NCI-H2196 (cell line): ENCODE results near the gene WNT9A.
"Not testable (repeated sequence)": the region's sequence is repeated elsewhere in the genome, so short reads cannot be mapped to it uniquely, and the experiment has no call there.

ENCODE experiments used
- DNase-seq: peaks from one replicate; lab custom pipeline; 2025; ENCODE audit not compliant: unreplicated experiment; lab: John Stamatoyannopoulos, UW

Gene WNT9A

GRCh38 chr1:227889047-227889862 lies 58.5 kb downstream of the WNT9A start:
- DNase-seq, result no peak

- no peak for DNase-seq
Measured at GRCh38 chr1:227888404-227889046, 59.2 kb downstream of the WNT9A start.

- DNase-seq, result no peak
Measured at GRCh38 chr1:227887697-227888403, 59.9 kb downstream of the WNT9A start.

- no peak for DNase-seq
Measured at GRCh38 chr1:227886993-227887696, 60.6 kb downstream of the WNT9A start.

GRCh38 chr1:227886503-227886961 lies 61.2 kb downstream of the WNT9A start:
- DNase-seq, result no peak

GRCh38 chr1:227885648-227886502 lies 61.9 kb downstream of the WNT9A start:
- DNase-seq, result peak; percentile 14

- DNase-seq, result no peak
Measured at GRCh38 chr1:227885135-227885647, 62.5 kb downstream of the WNT9A start.

- no peak for DNase-seq
Measured at GRCh38 chr1:227884370-227885134, 63.2 kb downstream of the WNT9A start.

- no peak for DNase-seq
Measured at GRCh38 chr1:227883641-227884301, 64.0 kb downstream of the WNT9A start.

GRCh38 chr1:227883073-227883520 lies 64.6 kb downstream of the WNT9A start:
- no peak for DNase-seq

- DNase-seq, result no peak
Measured at GRCh38 chr1:227880342-227880924, 67.3 kb downstream of the WNT9A start.

GRCh38 chr1:227877810-227878209 lies 69.9 kb downstream of the WNT9A start:
- not testable (repeated sequence) for DNase-seq

- not testable (repeated sequence) for DNase-seq
Measured at GRCh38 chr1:227871892-227872291, 75.8 kb downstream of the WNT9A start.

GRCh38 chr1:227870366-227870765 lies 77.4 kb downstream of the WNT9A start:
- DNase-seq, result no peak

- DNase-seq, result peak; percentile 90
Measured at GRCh38 chr1:227869851-227870305, 77.9 kb downstream of the WNT9A start.

- no peak for DNase-seq
Measured at GRCh38 chr1:227869279-227869842, 78.4 kb downstream of the WNT9A start.
